ENCODE measurements around the gene HES4. TPM values are rescaled to one million over a fixed set of nuclear protein-coding genes. Genes with fewer than 3 reads are reported as not detected.

HES4 gene
- total and polyA plus RNA-seq, 10 of the 15 experiments (the other 5 are each of a cell fraction or from before 2014, with no cell fraction given): 0.44 to 1.7 (median 0.85) TPM; not detected in 5

DNA sequence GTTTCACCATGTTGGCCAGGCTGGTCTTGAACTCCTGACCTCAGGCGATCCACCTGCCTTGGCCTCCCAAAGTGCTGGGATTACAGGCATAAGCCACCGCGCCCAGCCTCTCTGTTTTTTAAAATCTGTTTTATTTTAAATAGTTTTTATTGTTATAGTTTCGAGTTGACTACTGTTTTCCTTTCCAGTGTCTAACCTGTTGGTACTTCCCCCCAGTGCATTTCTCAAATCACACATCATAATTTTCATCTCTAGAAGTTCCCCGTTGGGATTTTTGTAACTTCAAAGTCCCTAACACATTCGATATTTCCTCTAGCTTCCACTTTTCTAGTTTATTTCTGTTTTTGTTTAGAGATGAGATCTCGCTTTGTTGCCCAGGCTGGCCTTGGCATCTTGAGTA, 7.5 kb downstream of the HES4 start (continued):
- TF ChIP-seq ZNF217 (IDR thresholded peaks at IDR 0.05): peak; percentile 84; the same call in 1 of the 2 replicates
- TF ChIP-seq EP300 (IDR thresholded peaks at IDR 0.05; ENCODE audit: borderline replicate concordance in 1 of 2, control insufficient read depth in 1 of 2, low read depth in 2 of 2, low read length in 2 of 2): no peak
- TF ChIP-seq, protein P1, sequence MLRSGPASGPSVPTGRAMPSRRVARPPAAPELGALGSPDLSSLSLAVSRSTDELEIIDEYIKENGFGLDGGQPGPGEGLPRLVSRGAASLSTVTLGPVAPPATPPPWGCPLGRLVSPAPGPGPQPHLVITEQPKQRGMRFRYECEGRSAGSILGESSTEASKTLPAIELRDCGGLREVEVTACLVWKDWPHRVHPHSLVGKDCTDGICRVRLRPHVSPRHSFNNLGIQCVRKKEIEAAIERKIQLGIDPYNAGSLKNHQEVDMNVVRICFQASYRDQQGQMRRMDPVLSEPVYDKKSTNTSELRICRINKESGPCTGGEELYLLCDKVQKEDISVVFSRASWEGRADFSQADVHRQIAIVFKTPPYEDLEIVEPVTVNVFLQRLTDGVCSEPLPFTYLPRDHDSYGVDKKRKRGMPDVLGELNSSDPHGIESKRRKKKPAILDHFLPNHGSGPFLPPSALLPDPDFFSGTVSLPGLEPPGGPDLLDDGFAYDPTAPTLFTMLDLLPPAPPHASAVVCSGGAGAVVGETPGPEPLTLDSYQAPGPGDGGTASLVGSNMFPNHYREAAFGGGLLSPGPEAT (IDR thresholded peaks at IDR 0.05; ENCODE audit: low read depth): peak; percentile 63; the same call in 1 of the 2 replicates
- peak; percentile 53 for TF ChIP-seq ATF7 (IDR thresholded peaks at IDR 0.05; ENCODE audit: low read depth)
- TF ChIP-seq NBN (IDR thresholded peaks at IDR 0.05): peak; percentile 42; the same call in 1 of the 2 replicates
- TF ChIP-seq, protein P2, sequence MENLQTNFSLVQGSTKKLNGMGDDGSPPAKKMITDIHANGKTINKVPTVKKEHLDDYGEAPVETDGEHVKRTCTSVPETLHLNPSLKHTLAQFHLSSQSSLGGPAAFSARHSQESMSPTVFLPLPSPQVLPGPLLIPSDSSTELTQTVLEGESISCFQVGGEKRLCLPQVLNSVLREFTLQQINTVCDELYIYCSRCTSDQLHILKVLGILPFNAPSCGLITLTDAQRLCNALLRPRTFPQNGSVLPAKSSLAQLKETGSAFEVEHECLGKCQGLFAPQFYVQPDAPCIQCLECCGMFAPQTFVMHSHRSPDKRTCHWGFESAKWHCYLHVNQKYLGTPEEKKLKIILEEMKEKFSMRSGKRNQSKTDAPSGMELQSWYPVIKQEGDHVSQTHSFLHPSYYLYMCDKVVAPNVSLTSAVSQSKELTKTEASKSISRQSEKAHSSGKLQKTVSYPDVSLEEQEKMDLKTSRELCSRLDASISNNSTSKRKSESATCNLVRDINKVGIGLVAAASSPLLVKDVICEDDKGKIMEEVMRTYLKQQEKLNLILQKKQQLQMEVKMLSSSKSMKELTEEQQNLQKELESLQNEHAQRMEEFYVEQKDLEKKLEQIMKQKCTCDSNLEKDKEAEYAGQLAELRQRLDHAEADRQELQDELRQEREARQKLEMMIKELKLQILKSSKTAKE (IDR thresholded peaks at IDR 0.05; ENCODE audit: low read depth, poor library complexity, severe bottlenecking): peak; percentile 56
- TF ChIP-seq RAD51 (IDR thresholded peaks at IDR 0.05): no peak
- TF ChIP-seq MTA3 (IDR thresholded peaks at IDR 0.05; ENCODE audit: borderline replicate concordance, low read length): no peak
- no peak for TF ChIP-seq NFXL1 (IDR thresholded peaks at IDR 0.05; ENCODE audit: borderline replicate concordance)
- TF ChIP-seq CREB1 (IDR thresholded peaks at IDR 0.05; ENCODE audit: low read depth): no peak
- TF ChIP-seq SMAD5 (IDR thresholded peaks at IDR 0.05; ENCODE audit: low read depth): no peak
- TF ChIP-seq RFX5 (IDR thresholded peaks at IDR 0.05; ENCODE audit: low read depth, low read length): no peak
- TF ChIP-seq JUNB (IDR thresholded peaks at IDR 0.05): peak; percentile 71
- TF ChIP-seq, protein P3, sequence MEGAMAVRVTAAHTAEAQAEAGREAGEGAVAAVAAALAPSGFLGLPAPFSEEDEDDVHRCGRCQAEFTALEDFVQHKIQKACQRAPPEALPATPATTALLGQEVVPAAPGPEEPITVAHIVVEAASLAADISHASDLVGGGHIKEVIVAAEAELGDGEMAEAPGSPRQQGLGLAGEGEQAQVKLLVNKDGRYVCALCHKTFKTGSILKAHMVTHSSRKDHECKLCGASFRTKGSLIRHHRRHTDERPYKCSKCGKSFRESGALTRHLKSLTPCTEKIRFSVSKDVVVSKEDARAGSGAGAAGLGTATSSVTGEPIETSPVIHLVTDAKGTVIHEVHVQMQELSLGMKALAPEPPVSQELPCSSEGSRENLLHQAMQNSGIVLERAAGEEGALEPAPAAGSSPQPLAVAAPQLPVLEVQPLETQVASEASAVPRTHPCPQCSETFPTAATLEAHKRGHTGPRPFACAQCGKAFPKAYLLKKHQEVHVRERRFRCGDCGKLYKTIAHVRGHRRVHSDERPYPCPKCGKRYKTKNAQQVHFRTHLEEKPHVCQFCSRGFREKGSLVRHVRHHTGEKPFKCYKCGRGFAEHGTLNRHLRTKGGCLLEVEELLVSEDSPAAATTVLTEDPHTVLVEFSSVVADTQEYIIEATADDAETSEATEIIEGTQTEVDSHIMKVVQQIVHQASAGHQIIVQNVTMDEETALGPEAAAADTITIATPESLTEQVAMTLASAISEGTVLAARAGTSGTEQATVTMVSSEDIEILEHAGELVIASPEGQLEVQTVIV (IDR thresholded peaks at IDR 0.05; ENCODE audit: borderline replicate concordance, partially characterized antibody): no peak
- peak; percentile 73; a peak in 3 of 4 replicates for TF ChIP-seq IKZF2 (IDR thresholded peaks at IDR 0.05)
- TF ChIP-seq CREM (IDR thresholded peaks at IDR 0.05; ENCODE audit: low read depth): 0 out of 2 replicates have a peak, but pooled peaks have one; percentile 14
- TF ChIP-seq, protein P4, sequence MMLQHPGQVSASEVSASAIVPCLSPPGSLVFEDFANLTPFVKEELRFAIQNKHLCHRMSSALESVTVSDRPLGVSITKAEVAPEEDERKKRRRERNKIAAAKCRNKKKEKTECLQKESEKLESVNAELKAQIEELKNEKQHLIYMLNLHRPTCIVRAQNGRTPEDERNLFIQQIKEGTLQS (IDR thresholded peaks at IDR 0.05; ENCODE audit: borderline replicate concordance, extremely low read depth, low read depth, low read length): no peak

Measured in GM12878 (cell line).